B cell (primary cell): ENCODE data around the gene PDE6B. TPM values are rescaled to one million over a fixed set of nuclear protein-coding genes. Genes with fewer than 3 reads are reported as not detected.

Experiments used
- ATAC-seq: fragments of 200-7000 bp; cut with Tn5 transposase; one replicate; pipeline ENCODE4 v1.10.0; 2021; ENCODE audit warnings: low read depth, mild to moderate bottlenecking, moderate number of reproducible peaks, moderate library complexity
- CTCF ChIA-PET: fragments of 350-600 bp; sonication (Branson Sonifier 250); formaldehyde crosslinking; loops from one replicate; lab custom pipeline; 2021; ENCODE audit warnings: antibody characterized with exemption, inconsistent platforms; lab: Charles Lee
- POLR2A ChIA-PET: fragments of 350-600 bp; sonication (Branson Sonifier 250); formaldehyde crosslinking; loops from one replicate; lab custom pipeline; 2021; ENCODE audit warnings: antibody characterized with exemption; lab: Charles Lee
- DNase-seq: peaks from one replicate; pipeline ENCODE4 v3.0.0; 2013
- H2AFZ ChIP-seq: 2 replicates; pipeline ENCODE4 v1.6.1; 2012; ENCODE audit warnings: mild to moderate bottlenecking, low read depth, low read length; ENCODE audit not compliant: insufficient read depth, poor library complexity, severe bottlenecking
- H3K27ac ChIP-seq, 2 donors: 1 replicate in 1 of 2; 2 replicates in 1 of 2; pipeline ENCODE4 v1.5.1; 2012 to 2013; ENCODE audit warnings: low read length in 2 of 2, mild to moderate bottlenecking in 2 of 2, moderate library complexity in 1 of 2
- H3K27me3 ChIP-seq, 4 experiments: fragments of 200-600 bp in 1 of 4; sonication (generic) in 1 of 4; replicated peaks in 1 of 4; 1 replicate in 2 of 4; 2 replicates in 2 of 4; pipeline versions ENCODE4 v1.6.1 to v1.7.0; 2013 to 2016; ENCODE audit warnings: low read length in 3 of 4, mild to moderate bottlenecking in 2 of 4, mixed read lengths in 1 of 4, moderate library complexity in 1 of 4; ENCODE audit not compliant: insufficient read depth in 4 of 4, control insufficient read depth in 3 of 4; ENCODE audit errors: control extremely low read depth in 1 of 4
- H3K36me3 ChIP-seq, 2 experiments: replicated peaks in 1 of 2; 1 replicate in 1 of 2; 2 replicates in 1 of 2; pipeline versions ENCODE4 v1.6.1 to v1.7.1; 2013; ENCODE audit warnings: low read length in 1 of 2; ENCODE audit not compliant: insufficient read depth in 2 of 2, control insufficient read depth in 1 of 2; ENCODE audit errors: control extremely low read depth in 1 of 2, extremely low read depth in 1 of 2
- H3K4me1 ChIP-seq, 2 donors: fragments of 200-600 bp in 1 of 2; sonication (generic) in 1 of 2; 1 replicate in 1 of 2; 2 replicates in 1 of 2; pipeline versions ENCODE4 v1.5.1 to v1.6.1; 2013 to 2017; ENCODE audit warnings: low read length in 2 of 2; ENCODE audit not compliant: control insufficient read depth in 2 of 2, insufficient read depth in 2 of 2
- H3K4me2 ChIP-seq: replicated peaks from 2 replicates; pipeline ENCODE3; 2012; ENCODE audit warnings: mild to moderate bottlenecking, low read depth, low read length; ENCODE audit not compliant: poor library complexity, severe bottlenecking
- H3K4me3 ChIP-seq, 5 experiments: fragments of 200-600 bp in 1 of 5; sonication (generic) in 1 of 5; 1 replicate in 3 of 5; 2 replicates in 2 of 5; pipeline versions ENCODE4 v1.5.1 to v1.7.0; 2011 to 2016; ENCODE audit warnings: low read length in 4 of 5, mild to moderate bottlenecking in 4 of 5, low read depth in 2 of 5, control low read depth in 1 of 5, moderate library complexity in 1 of 5; ENCODE audit not compliant: insufficient read depth in 1 of 5; ENCODE audit errors: control extremely low read depth in 1 of 5, extremely low read depth in 1 of 5
- H3K79me2 ChIP-seq: fragments of 200-600 bp; sonication (generic); one replicate; pipeline ENCODE4 v1.6.0; 2016; ENCODE audit warnings: low read length; ENCODE audit not compliant: control insufficient read depth, insufficient read depth
- H3K9ac ChIP-seq: fragments of 200-600 bp; sonication (generic); 2 replicates; pipeline ENCODE4 v1.6.1; 2017; ENCODE audit warnings: mild to moderate bottlenecking, low read length, moderate library complexity
- H3K9me3 ChIP-seq, 3 donors: one replicate each; pipeline versions ENCODE4 v1.6.1 to v1.7.1; 2013; ENCODE audit warnings: low read length in 2 of 3; ENCODE audit not compliant: control insufficient read depth in 2 of 3, insufficient read depth in 1 of 3; ENCODE audit errors: control extremely low read depth in 1 of 3
- H4K20me1 ChIP-seq: 2 replicates; pipeline ENCODE4 v1.6.0; 2012; ENCODE audit warnings: mild to moderate bottlenecking, low read length; ENCODE audit not compliant: insufficient read depth, control insufficient read depth, poor library complexity, severe bottlenecking
- H3K27ac Mint-ChIP-seq: one replicate; pipeline ENCODE4 v1.8.0; 2021; ENCODE audit warnings: mixed read lengths
- H3K27me3 Mint-ChIP-seq: one replicate; pipeline ENCODE4 v1.8.0; 2021; ENCODE audit warnings: mixed read lengths
- H3K4me1 Mint-ChIP-seq: one replicate; pipeline ENCODE4 v1.8.0; 2021; ENCODE audit warnings: mixed read lengths
- H3K4me3 Mint-ChIP-seq: one replicate; pipeline ENCODE4 v1.8.0; 2021; ENCODE audit warnings: mixed read lengths
- H3K9me3 Mint-ChIP-seq: one replicate; pipeline ENCODE4 v1.8.0; 2022; ENCODE audit warnings: mixed read lengths; ENCODE audit not compliant: insufficient read depth
- EZH2 ChIP-seq: IDR thresholded peaks from 2 replicates; pipeline ENCODE4 v1.6.1; 2012; ENCODE audit warnings: borderline replicate concordance, low read depth, mild to moderate bottlenecking, moderate library complexity, low read length; ENCODE audit not compliant: insufficient read depth, poor library complexity, severe bottlenecking
- WGBS: methylation state at CpG from one replicate; pipeline ENCODE4 v1.1.5; 2013; ENCODE audit warnings: missing lambda C conversion rate; ENCODE audit not compliant: insufficient coverage; 5-methylcytosine and 5-hydroxymethylcytosine counted together
- intact Hi-C: fragments of 100-400 bp; cut with micrococcal nuclease; formaldehyde crosslinking; loops from one replicate; pipeline ENCODE4 v1.10.0; 2022
- polyA plus RNA-seq: library from polyadenylated mRNA; depleted of rRNA; stranded (reverse); fragments of >200 nt; gene quantifications from 2 replicates; pipeline ENCODE4 v1.2.3, GENCODE V29; 2012
- total RNA-seq, 2 donors: library from RNA; stranded (reverse); fragments of 120-200 nt in 1 of 2; gene quantifications; 1 replicate in 1 of 2; 2 replicates in 1 of 2; pipeline versions ENCODE4 v1.2.3 to v1.2.4, GENCODE V29; 2013 to 2022
- TF ChIP-seq, protein P1 (sequence below): fragments of 200-600 bp; IDR thresholded peaks from one replicate; pipeline ENCODE4 v1.8.0; 2022; ENCODE audit warnings: antibody characterized with exemption, mild to moderate bottlenecking

PDE6B gene
- total and polyA plus RNA-seq, 2 donors (not counting 1 experiment from before 2014, with no cell fraction given) = 20.0 to 25.2 TPM

DNA sequence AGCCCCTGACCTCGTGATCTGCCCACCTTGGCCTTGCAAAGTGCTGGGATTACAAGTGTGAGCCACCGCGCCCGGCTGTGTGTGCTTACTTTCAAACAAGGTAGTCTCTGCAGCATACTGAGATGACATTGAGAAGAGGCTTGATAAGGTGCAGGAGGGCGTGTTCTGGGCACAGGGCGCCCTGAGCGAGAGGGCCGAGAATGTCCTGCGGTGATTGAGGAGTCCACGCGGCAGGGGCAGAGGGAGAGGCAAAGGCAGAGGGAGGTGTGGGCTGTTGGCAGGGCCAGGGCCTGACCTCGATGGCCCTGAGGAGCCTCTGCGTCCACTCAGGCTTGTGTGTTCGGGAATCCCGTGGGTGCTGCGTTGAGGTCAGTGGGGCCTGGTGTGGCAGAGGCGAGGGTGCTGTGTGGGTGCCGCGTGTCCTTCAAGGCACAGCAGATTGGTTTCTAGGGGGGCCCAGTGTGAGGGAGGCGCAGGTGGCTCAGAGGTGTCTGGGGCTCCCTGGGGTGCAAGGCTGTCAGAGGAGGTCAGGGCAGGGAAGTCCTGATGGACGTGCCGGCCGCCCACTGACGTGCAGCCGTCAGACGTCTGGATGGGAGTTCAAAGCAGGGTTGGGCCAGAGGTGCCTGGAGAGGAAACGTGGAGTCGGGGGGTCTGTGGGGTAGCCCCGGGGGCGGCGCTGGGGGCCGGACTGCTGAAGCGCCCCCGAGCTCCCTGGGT, 92.4 kb downstream of the PDE6B start:
- Histone ChIP-seq H3K9ac (no peak overlapping the region), H3K4me1 (no peaks in the 10 kb centered on the region), H3K27me3 (no peaks in the 10 kb centered on the region), H3K4me3 (no peak overlapping the region), H3K27ac (no peak overlapping the region), H2AFZ (no peak overlapping the region), H4K20me1 (peaks cover 83% of the 10 kb centered on the region), H3K36me3 (peaks cover 0 to 8% of the 10 kb centered on the region in 2 experiments), H3K9me3 (peaks cover 0 to 12% (median 0%) of the 10 kb centered on the region in 3 donors), H3K79me2 (peaks cover 83% of the 10 kb centered on the region), H3K4me2 (no peak overlapping the region)
- intact Hi-C loops = no loop called here
- ChIA-PET CTCF (no interaction called here), POLR2A (no interaction called here)
- Mint-ChIP-seq H3K4me3 (no peak overlapping the region), H3K4me1 (peaks cover 13% of the 10 kb centered on the region), H3K27ac (no peak overlapping the region), H3K27me3 (no peaks in the 10 kb centered on the region), H3K9me3 (no peaks in the 10 kb centered on the region)
- TF ChIP-seq, protein P1, sequence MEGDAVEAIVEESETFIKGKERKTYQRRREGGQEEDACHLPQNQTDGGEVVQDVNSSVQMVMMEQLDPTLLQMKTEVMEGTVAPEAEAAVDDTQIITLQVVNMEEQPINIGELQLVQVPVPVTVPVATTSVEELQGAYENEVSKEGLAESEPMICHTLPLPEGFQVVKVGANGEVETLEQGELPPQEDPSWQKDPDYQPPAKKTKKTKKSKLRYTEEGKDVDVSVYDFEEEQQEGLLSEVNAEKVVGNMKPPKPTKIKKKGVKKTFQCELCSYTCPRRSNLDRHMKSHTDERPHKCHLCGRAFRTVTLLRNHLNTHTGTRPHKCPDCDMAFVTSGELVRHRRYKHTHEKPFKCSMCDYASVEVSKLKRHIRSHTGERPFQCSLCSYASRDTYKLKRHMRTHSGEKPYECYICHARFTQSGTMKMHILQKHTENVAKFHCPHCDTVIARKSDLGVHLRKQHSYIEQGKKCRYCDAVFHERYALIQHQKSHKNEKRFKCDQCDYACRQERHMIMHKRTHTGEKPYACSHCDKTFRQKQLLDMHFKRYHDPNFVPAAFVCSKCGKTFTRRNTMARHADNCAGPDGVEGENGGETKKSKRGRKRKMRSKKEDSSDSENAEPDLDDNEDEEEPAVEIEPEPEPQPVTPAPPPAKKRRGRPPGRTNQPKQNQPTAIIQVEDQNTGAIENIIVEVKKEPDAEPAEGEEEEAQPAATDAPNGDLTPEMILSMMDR = no peak
- TF ChIP-seq EZH2 = no peak
- DNase-seq (no peak), ATAC-seq (no peak)
- 96% methylated on average over 34 of the region's 34 CpGs for WGBS

- ChIA-PET POLR2A (no interaction called here), CTCF (no interaction called here)
- Mint-ChIP-seq H3K4me3 (no peak overlapping the region), H3K27me3 (no peaks in the 10 kb centered on the region), H3K4me1 (peaks cover 13% of the 10 kb centered on the region), H3K27ac (no peak overlapping the region), H3K9me3 (no peaks in the 10 kb centered on the region)
- Histone ChIP-seq H3K4me1 (no peaks in the 10 kb centered on the region), H3K4me3 (no peak overlapping the region), H3K79me2 (peaks cover 83% of the 10 kb centered on the region), H3K27me3 (no peaks in the 10 kb centered on the region), H3K4me2 (no peak overlapping the region), H3K36me3 (peaks cover 0 to 8% of the 10 kb centered on the region in 2 experiments), H3K27ac (no peak overlapping the region), H4K20me1 (peaks cover 83% of the 10 kb centered on the region), H3K9ac (no peak overlapping the region), H3K9me3 (peaks cover 0 to 12% (median 0%) of the 10 kb centered on the region in 3 donors), H2AFZ (no peak overlapping the region)
- 90% methylated on average over 7 of the region's 8 CpGs for WGBS
- DNase-seq (no peak), ATAC-seq (no peak)
- no peak for TF ChIP-seq EZH2
- TF ChIP-seq, protein P1 = no peak
- intact Hi-C loops = no loop called here
Measured at GRCh38 chr4:718460-718859, 93.1 kb downstream of the PDE6B start.

Other genes starting within 250 kb of the PDE6B start
- gene ZNF721, start 126.4 kb upstream of the PDE6B start, total RNA-seq = 71.6 and 79.2 TPM in 2 replicates
- 32.2 and 37.0 TPM in 2 replicates for gene ZNF721, start 126.4 kb upstream of the PDE6B start, polyA plus RNA-seq
- 113 and 125 TPM in 2 replicates for gene PIGG, start 126.4 kb upstream of the PDE6B start, total RNA-seq
- gene PIGG, start 126.4 kb upstream of the PDE6B start, polyA plus RNA-seq = 65.2 and 90.4 TPM in 2 replicates
- gene TMEM271, start 49.3 kb upstream of the PDE6B start, total RNA-seq = not detected in 2 replicates
- not detected in 2 replicates for gene TMEM271, start 49.3 kb upstream of the PDE6B start, polyA plus RNA-seq
- gene ATP5ME, start 48.7 kb downstream of the PDE6B start, total RNA-seq = 113 and 129 TPM in 2 replicates
- gene ATP5ME, start 48.7 kb downstream of the PDE6B start, polyA plus RNA-seq = 80.6 and 153 TPM in 2 replicates
- gene MYL5, start 49.0 kb downstream of the PDE6B start, total RNA-seq = 36.3 and 38.3 TPM in 2 replicates
- gene MYL5, start 49.0 kb downstream of the PDE6B start, polyA plus RNA-seq = 16.9 and 18.1 TPM in 2 replicates
- 4.3 and 6.9 TPM in 2 replicates for gene SLC49A3, start 63.6 kb downstream of the PDE6B start, total RNA-seq
- gene SLC49A3, start 63.6 kb downstream of the PDE6B start, polyA plus RNA-seq = 1.3 and 2.0 TPM in 2 replicates
- gene PCGF3, start 80.3 kb downstream of the PDE6B start, total RNA-seq = 83.4 and 90.3 TPM in 2 replicates
- 65.7 and 84.0 TPM in 2 replicates for gene PCGF3, start 80.3 kb downstream of the PDE6B start, polyA plus RNA-seq
- not detected in 2 replicates for gene CPLX1, start 200.6 kb downstream of the PDE6B start, total RNA-seq
- 0.37 TPM in 1 of 2 replicates, not detected in the other for gene CPLX1, start 200.6 kb downstream of the PDE6B start, polyA plus RNA-seq